Psoas muscle (tissue), 8 donors: ENCODE results near the gene SIPA1. TPM values are rescaled to one million over a fixed set of nuclear protein-coding genes. Genes with fewer than 3 reads are reported as not detected.

Experiments
- ATAC-seq, 4 donors: fragments of 200-7000 bp; cut with Tn5 transposase; one replicate each; pipeline ENCODE4 v1.9.1; 2020; ENCODE audit warnings: moderate library complexity in 3 of 4, mild to moderate bottlenecking in 2 of 4
- DNase-seq, 2 donors: peaks; one replicate each; pipeline ENCODE4 v3.0.0-alpha.2; 2020
- H3K27ac ChIP-seq: fragments of 200-600 bp; one replicate; pipeline ENCODE4 v1.8.0; 2022
- H3K27me3 ChIP-seq, 3 donors: fragments of 200-600 bp in 1 of 3; one replicate each; pipeline versions ENCODE4 v1.6.1 to v1.8.0; 2013 to 2022; ENCODE audit warnings: low read length in 2 of 3, mild to moderate bottlenecking in 2 of 3, moderate library complexity in 1 of 3; ENCODE audit not compliant: insufficient read depth in 3 of 3
- H3K36me3 ChIP-seq, 2 donors: fragments of 200-600 bp in 1 of 2; one replicate each; pipeline versions ENCODE4 v1.6.1 to v1.8.0; 2013 to 2022; ENCODE audit warnings: low read depth in 1 of 2, mild to moderate bottlenecking in 1 of 2, moderate library complexity in 1 of 2; ENCODE audit not compliant: insufficient read depth in 1 of 2
- H3K4me1 ChIP-seq: fragments of 200-600 bp; one replicate; pipeline ENCODE4 v1.8.0; 2022
- H3K4me3 ChIP-seq: fragments of 200-600 bp; one replicate; pipeline ENCODE4 v1.8.0; 2022; ENCODE audit warnings: mild to moderate bottlenecking
- H3K9me3 ChIP-seq: fragments of 200-600 bp; one replicate; pipeline ENCODE4 v1.8.0; 2022
- CTCF ChIP-seq: fragments of 200-600 bp; IDR thresholded peaks from one replicate; pipeline ENCODE4 v1.8.0; 2022; ENCODE audit warnings: antibody characterized with exemption
- WGBS, 3 donors: extraction: QIAGEN DNeasy Blood & Tissue Kit; methylation state at CpG; one replicate each; pipeline versions ENCODE4 v1.1.6 to v1.1.7; 2013; 5-methylcytosine and 5-hydroxymethylcytosine counted together
- intact Hi-C, 2 donors: fragments of 100-400 bp; cut with DNase I; formaldehyde crosslinking; loops; one replicate each; pipeline versions ENCODE4 v1.11.0 to v1.14.2; 2022
- polyA plus RNA-seq, 3 donors: library from polyadenylated mRNA; stranded (reverse); fragments of 200-250 nt; gene quantifications; one replicate each; pipeline ENCODE4 v1.2.3, GENCODE V29; 2013
- total RNA-seq, 4 donors: library from RNA; stranded (reverse); fragmentation: NEBNext Ultra II Directional in 2 of 4; extraction: Animal tissue kit (Norgen Biotek cat#: 25700) in 2 of 4; gene quantifications; one replicate each; pipeline versions ENCODE4 v1.2.1 to v1.2.4, GENCODE V29; 2021 to 2023
- donor health status: healthy with polysubstance abuse.
- donor health status: DM: no; HTN: no; CAD: no; lungs with moderate emphysema.
- donor health status: Bipolar disorder and iron deficiency.
- donor health status: healthy.
- donor health status: DM: yes; HTN: yes; CAD: no.
- donor health status: DM: no; HTN: no; CAD: no.
- donor health status: DM: no; HTN: no; CAD: no.
- donor health status: DM: yes; HTN: yes; CAD: no.

SIPA1 gene
- total and polyA plus RNA-seq, 7 donors: 7.9 to 17.4 (median 12.3) TPM

DNA sequence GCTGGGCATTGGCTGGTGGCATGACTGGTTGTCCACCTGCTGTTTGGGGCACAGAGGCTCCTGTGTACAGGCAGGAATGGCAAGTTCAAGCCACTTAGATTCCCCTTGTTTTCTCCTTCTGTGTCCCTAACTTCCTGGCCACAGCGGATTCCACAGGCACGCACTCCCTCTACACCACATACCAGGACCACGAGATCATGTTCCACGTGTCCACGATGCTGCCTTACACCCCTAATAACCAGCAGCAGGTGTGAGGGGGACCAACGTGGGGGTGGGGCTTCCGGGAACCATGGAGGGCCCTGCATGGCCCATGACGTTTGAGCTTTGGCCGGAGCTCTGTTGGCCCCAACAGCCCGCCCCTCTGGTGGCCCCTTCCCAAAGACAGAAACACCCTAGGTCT lies 7.8 kb downstream of the SIPA1 start:
- no peak for TF ChIP-seq CTCF
- DNase-seq: no peak
- ATAC-seq: no peak
- H3K36me3 ChIP-seq: peaks cover 0 to 43% of the 10 kb centered on the region in 2 donors
- H3K9me3 ChIP-seq: no peaks in the 10 kb centered on the region
- H3K4me3 ChIP-seq: no peak overlapping the region
- no peak overlapping the region for H3K27ac ChIP-seq
- intact Hi-C loops: no loop called here
- H3K4me1 ChIP-seq: no peaks in the 10 kb centered on the region
- peaks cover 0 to 16% (median 0%) of the 10 kb centered on the region in 3 donors for H3K27me3 ChIP-seq
- WGBS, 3 donors: 43 to 49% (median 47%) methylated on average over 10 of the region's 10 CpGs

- H3K4me3 ChIP-seq: no peak overlapping the region
These were observed 8.5 kb downstream of the SIPA1 start for GRCh38 chr11:65646288-65646957.

DNA sequence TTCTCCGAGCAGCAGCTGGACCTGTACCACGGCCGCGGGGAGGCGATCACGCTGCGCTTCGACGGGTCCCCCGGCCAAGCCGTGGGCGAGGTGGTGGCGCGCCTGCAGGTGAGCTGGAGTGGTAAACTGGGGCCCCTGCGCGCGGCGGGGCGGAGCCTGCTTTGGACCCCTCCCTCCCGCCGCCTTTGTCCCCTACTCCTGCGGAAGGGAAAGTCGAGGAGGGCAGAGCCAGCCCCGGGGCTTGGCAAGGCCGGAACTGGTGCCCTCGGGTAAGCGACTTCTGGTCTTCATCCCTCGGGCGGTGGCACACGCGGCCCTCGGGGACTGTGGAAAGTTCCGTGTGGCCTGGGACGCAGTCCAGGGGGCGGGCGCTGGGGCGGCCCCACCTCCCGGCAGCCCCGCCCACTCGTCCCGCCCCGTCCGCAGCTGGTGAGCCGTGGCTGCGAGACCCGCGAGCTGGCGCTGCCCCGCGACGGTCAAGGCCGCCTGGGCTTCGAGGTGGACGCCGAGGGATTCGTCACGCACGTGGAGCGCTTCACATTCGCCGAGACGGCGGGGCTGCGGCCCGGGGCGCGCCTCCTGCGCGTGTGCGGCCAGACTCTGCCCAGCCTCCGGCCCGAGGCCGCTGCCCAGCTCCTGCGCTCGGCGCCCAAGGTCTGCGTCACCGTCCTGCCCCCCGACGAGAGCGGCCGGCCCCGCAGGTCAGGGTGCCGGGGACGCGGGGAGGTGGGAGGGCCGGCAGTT lies 9.2 kb downstream of the SIPA1 start:
- peaks cover 0 to 16% (median 0%) of the 10 kb centered on the region in 3 donors for H3K27me3 ChIP-seq
- H3K27ac ChIP-seq: no peak overlapping the region
- no peaks in the 10 kb centered on the region for H3K9me3 ChIP-seq
- ATAC-seq (peak in 3 of 4 donors; percentile 29 to 51 (median 44)), DNase-seq (peak; percentile 51 to 59)
- WGBS, 3 donors: 37 to 45% (median 39%) methylated on average over 47 to 87 of the region's 87 CpGs
- H3K4me1 ChIP-seq: peaks cover 6% of the 10 kb centered on the region
- TF ChIP-seq CTCF: no peak
- peak overlapping the region; percentile 49 for H3K4me3 ChIP-seq
- intact Hi-C loops: no loop called here
- H3K36me3 ChIP-seq: peaks cover 0 to 37% of the 10 kb centered on the region in 2 donors

More at GRCh38 chr11:65646288-65646957, 8.5 kb downstream of the SIPA1 start:
- peaks cover 1% of the 10 kb centered on the region for H3K4me1 ChIP-seq
- no peak overlapping the region for H3K27ac ChIP-seq
- no peak for ATAC-seq
- H3K36me3 ChIP-seq: peaks cover 0 to 39% of the 10 kb centered on the region in 2 donors
- intact Hi-C loops: no loop called here
- 81 to 85% (median 84%) methylated on average over 60 to 68 of the region's 68 CpGs for WGBS, 3 donors
- no peaks in the 10 kb centered on the region for H3K9me3 ChIP-seq
- H3K27me3 ChIP-seq: peaks cover 0 to 16% (median 0%) of the 10 kb centered on the region in 3 donors
- TF ChIP-seq CTCF: no peak
- peak in 1 of 2 donors; percentile 55 for DNase-seq

- peaks cover 17% of the 10 kb centered on the region for H3K4me1 ChIP-seq
- DNase-seq (peak in 1 of 2 donors; percentile 52), ATAC-seq (no peak)
- no peak for TF ChIP-seq CTCF
- H3K36me3 ChIP-seq: peaks cover under 1 to 32% of the 10 kb centered on the region in 2 donors
- H3K4me3 ChIP-seq: no peak overlapping the region
- no peaks in the 10 kb centered on the region for H3K9me3 ChIP-seq
- H3K27ac ChIP-seq: no peak overlapping the region
- H3K27me3 ChIP-seq: peaks cover 0 to 16% (median 0%) of the 10 kb centered on the region in 3 donors
- intact Hi-C loops: no loop called here
- WGBS, 3 donors: 58 to 64% (median 62%) methylated on average over 12 of the region's 12 CpGs
These were observed 11.1 kb downstream of the SIPA1 start for GRCh38 chr11:65648997-65649493.
